Uterus (tissue), 2 donors: Measurements from ENCODE around the gene KREMEN2.

Experiments
- CTCF ChIP-seq, 4 experiments: fragments of 200-600 bp in 2 of 4; fragments of 450-650 bp in 2 of 4; sonication (generic) in 2 of 4; IDR thresholded peaks; one replicate each; pipeline ENCODE4 v1.5.1; 2016 to 2019; ENCODE audit warnings: antibody characterized with exemption in 4 of 4, mild to moderate bottlenecking in 2 of 4, moderate library complexity in 1 of 4
- POLR2A ChIP-seq, 2 donors: fragments of 450-650 bp; IDR thresholded peaks; one replicate each; pipeline ENCODE4 v1.6.1; 2016; ENCODE audit warnings: antibody characterized with exemption in 2 of 2, mild to moderate bottlenecking in 1 of 2, moderate library complexity in 1 of 2

GRCh38 chr16:2929693-2930092, 34.4 kb upstream of the KREMEN2 start:
- TF ChIP-seq POLR2A (IDR thresholded peaks at IDR 0.05) (no peak), CTCF (IDR thresholded peaks at IDR 0.05) (no peak)
